NCI-H1417 treated with DMSO at 0.1 percent for 48 hours (cell line): ENCODE results near the gene AVP.

Experiments used
- DNase-seq: peaks from one replicate; lab custom pipeline; 2025; lab: John Stamatoyannopoulos, UW

The AVP gene

GRCh38 chr20:3047486-3048419 lies 36.8 kb downstream of the AVP start:
- no peak for DNase-seq

- DNase-seq = peak; percentile 32
Measured at GRCh38 chr20:3046677-3047462, 37.7 kb downstream of the AVP start.

- peak; percentile 54 for DNase-seq
Measured at GRCh38 chr20:3045816-3046676, 38.5 kb downstream of the AVP start, which contains the start of gene MRPS26. MRPS26 (plus strand) TSS chr20:3046052; CDS start chr20:3046069, 17 bp downstream.

GRCh38 chr20:3045042-3045815 lies 39.3 kb downstream of the AVP start:
- DNase-seq = no peak

- DNase-seq = no peak
Measured at GRCh38 chr20:3044336-3044965, 40.1 kb downstream of the AVP start.

GRCh38 chr20:3043322-3043721 lies 41.2 kb downstream of the AVP start, which contains the start of gene GNRH2:
GNRH2 (plus strand) TSS chr20:3043622; CDS start chr20:3044415, 793 bp downstream.
- DNase-seq = no peak

GRCh38 chr20:3042625-3043024 lies 41.9 kb downstream of the AVP start:
- DNase-seq = no peak

GRCh38 chr20:3041854-3042409 lies 42.6 kb downstream of the AVP start:
- DNase-seq = no peak

GRCh38 chr20:3040086-3040485 lies 44.4 kb downstream of the AVP start:
- DNase-seq = no peak

- DNase-seq = no peak
Measured at GRCh38 chr20:3039426-3039825, 45.1 kb downstream of the AVP start.

- DNase-seq = no peak
Measured at GRCh38 chr20:3038454-3038853, 46.1 kb downstream of the AVP start.

GRCh38 chr20:3037654-3038053 lies 46.9 kb downstream of the AVP start:
- no peak for DNase-seq

GRCh38 chr20:3032624-3033023 lies 51.9 kb downstream of the AVP start:
- DNase-seq = no peak
